Dermis blood vessel endothelial cell (primary cell): ENCODE measurements around the gene EFCAB8. TPM values are rescaled to one million over a fixed set of nuclear protein-coding genes. Genes with fewer than 3 reads are reported as not detected.
"Not testable (repeated sequence)": the region's sequence is repeated elsewhere in the genome, so short reads cannot be mapped to it uniquely, and the experiment has no call there.

Source experiments
- DNase-seq: peaks from one replicate; pipeline ENCODE4 v3.0.0; 2010
- total RNA-seq: library from RNA; depleted of rRNA; stranded (reverse); fragments of >200 nt; gene quantifications from 2 replicates; pipeline ENCODE4 v1.2.3, GENCODE V29; 2014

Gene EFCAB8
- total RNA-seq, 1 donor from 2014 or later, result under 0.01 TPM

DNA sequence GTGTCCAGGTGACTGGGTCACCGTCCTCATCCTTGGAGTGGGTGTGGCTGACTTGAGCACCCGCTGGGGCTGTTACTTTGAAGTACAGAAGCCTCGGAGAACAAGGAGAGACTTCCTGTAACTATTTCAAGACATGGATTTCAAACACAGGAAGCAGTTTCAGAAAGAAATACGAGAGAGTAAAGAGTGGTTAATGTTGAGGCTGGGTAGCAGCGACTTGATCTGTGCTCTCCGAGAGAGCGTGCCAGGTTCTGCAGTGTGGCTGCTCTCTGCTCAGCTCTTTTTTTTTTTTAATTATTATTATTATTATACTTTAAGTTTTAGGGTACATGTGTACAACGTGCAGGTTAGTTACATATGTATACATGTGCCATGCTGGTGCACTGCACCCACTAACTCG, 17.5 kb upstream of the EFCAB8 start:
- DNase-seq, result no peak

DNA sequence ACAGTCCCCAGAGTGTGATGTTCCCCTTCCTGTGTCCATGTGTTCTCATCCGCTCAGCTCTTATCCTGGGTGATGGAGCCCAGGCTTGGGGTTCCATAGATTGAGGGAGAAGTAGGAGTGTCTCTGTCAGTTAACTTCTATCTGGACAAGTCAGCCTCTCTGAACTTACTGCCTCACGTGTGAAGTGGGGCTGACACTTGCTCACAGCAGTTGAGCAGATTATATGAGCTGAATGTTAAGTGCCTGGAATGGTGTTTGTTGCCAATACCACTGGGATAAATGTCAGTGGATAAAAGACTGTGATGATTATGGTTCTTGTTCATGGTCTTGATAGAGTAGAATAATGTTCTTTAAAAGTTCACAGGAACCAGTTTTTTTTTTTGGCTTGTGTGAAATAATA, 17.1 kb upstream of the EFCAB8 start:
- no peak for DNase-seq

DNA sequence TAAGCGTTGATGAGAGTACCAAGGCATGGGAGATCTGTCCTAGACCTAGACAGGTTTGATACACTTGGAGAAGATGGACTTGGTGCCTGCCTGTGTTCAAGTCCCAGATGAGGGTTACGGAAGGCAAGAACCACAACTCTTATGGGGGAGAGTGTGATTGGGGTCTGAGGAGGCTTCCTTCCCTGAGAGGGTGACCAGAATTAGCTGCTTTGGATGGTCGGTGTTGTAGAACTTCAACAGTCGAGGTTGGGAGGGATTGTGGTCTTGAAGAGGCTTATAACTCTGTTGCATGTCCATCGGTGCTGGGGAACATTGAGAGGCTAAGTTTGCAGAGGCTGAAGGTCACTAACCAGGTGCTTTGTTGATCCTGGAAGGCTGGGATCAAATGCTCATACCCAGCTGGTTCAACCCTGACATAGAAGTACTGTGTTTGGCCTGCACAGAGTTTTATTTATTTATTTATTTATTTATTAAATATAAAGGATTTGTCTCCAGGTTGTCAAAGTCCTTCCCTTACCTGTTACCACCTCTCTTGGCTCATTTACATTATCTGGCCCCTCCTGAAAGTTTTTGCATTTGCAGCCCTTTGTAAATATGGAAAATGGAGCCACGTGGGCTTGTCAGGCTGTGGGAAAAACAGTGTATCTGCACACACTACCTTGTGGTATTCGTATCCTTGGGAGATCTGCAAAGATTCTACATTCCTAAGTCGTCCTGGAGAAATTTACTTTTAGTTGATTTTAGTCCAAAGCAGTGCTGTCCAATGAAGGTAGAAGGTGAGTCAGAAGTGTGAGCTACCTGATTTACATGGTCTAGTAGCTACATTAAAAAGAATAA, 15.8 kb upstream of the EFCAB8 start:
- no peak for DNase-seq

DNA sequence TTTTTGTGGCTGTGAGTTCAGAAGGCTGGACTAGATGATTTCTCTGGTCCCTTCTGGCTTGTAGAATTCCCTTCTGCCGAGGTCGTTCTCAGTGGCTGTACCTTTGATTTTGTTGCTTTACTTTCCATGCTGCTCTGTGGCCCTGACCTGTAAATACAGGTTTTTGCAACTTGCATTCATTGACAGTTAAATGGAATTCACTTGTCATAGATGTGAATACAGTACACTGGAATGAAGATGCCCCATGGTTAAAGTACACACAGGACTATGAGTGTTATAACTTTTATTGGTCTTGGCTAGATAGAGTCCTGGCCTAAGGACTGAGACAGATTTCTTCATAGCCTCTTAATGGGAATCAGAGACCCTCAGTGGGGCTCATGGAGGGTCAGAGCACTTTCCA, 12.9 kb upstream of the EFCAB8 start:
- no peak for DNase-seq

GRCh38 chr20:32846852-32847251, 11.9 kb upstream of the EFCAB8 start:
- no peak for DNase-seq

DNA sequence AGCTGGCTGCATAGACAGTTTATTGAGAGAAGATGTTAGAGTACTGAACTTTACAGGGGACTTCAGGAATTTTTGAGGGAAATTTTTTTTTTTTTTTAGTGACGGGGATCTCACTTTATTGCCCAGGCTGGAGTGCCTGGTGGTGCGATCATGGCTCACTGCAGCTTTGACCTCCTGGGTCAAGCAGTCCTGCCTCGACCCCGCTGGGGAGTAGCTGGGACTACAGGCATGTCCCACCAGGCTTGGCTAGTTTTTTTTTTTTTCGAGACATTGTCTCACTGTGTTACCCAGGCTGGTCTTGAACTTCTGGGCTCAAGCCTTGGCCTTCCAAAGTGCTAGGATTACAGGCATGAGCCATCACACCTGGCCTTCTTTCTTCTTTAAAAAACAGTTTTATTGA, 10.8 kb upstream of the EFCAB8 start:
- no peak for DNase-seq

GRCh38 chr20:32848846-32849245, 9.9 kb upstream of the EFCAB8 start:
- no peak for DNase-seq

DNA sequence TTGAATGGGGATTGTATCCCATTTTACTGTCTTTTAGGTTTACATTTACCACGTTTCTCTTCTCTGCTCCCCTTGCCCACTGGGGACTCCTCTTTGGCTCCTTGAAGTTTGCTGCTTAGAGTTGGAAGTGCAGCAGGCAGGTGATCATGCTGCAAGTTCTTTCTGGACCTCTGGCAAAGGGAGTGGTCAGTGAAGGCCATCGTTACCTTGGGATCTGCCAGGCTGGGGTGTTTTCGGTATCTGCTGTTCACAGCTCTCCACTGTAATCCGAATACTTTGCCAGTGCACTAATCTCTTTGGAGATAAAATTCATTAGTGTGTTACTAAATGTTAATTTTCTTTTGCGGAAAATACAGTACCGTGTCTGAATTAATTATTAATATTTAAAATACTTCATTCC, 9.1 kb upstream of the EFCAB8 start:
- no peak for DNase-seq

GRCh38 chr20:32855387-32855786, 3.3 kb upstream of the EFCAB8 start:
- no peak for DNase-seq

DNA sequence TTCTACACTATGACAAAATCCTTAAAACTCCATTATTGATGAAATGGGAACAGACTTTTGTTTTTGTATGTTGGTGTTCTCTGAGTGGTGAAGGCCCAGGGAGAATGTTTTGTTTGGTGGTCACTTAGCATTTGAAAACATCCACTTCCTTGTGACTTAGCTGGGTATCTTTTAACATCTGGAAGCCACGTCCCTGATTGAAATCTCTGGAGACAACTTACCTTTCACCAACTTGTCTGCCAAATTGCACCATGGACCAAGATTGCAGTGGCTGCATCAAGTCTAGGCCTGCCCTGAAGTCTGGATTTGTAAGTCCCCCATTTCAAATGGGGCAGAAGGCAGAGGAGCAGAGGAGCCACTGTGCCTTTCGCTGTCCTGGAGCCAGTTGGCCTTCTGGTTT, 534 bp upstream of the EFCAB8 start:
- DNase-seq, result no peak

DNA sequence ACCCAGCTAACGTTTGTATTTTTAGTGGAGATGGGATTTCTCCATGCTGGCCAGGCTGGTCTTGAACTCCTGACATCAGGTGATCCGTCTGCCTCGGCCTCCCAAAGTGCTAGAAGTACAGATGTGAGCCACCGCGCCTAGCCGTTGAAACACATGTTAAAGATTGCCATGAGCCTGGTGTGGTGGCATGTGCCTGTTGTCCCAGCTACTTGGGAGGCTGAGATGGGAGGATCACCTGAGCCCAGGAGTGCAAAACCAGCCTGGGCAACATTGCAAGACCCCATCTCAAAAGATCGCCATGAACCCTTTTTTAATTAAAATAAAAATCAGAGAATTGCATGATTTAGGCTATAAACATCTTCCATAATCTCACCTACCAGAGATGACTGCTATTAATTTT, 2.7 kb downstream of the EFCAB8 start:
- DNase-seq, result no peak

GRCh38 chr20:32869562-32869961, 10.8 kb downstream of the EFCAB8 start:
- no peak for DNase-seq

GRCh38 chr20:32870526-32870925, 11.8 kb downstream of the EFCAB8 start:
- DNase-seq, result not testable (repeated sequence)

GRCh38 chr20:32870985-32871384, 12.3 kb downstream of the EFCAB8 start:
- no peak for DNase-seq

DNA sequence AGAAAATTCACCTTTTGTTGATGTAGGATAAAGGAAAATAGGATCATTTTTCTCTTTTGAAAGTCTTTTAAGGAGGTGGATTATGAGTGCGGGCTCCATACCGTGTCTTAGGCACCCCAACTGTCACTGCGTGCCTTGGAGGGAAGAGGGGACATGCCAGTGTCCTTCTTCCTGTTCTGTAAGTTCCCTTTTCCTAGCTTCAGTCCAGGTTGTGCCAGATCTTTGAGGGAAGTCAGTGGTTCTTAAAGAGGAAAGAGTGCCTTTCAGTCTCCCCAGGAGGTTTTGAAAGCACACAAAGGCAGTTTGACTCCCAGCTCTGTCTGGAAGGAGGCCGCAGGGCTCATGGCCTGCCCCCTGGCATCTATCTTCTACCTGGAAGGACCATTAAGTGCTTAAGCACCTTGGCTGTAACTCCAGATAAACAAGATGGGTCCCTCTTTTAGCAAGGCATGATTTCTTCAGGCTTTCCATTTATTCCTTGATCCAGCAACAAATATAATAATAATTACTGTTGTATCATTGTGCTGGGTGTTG, 13.0 kb downstream of the EFCAB8 start:
- DNase-seq, result no peak

DNA sequence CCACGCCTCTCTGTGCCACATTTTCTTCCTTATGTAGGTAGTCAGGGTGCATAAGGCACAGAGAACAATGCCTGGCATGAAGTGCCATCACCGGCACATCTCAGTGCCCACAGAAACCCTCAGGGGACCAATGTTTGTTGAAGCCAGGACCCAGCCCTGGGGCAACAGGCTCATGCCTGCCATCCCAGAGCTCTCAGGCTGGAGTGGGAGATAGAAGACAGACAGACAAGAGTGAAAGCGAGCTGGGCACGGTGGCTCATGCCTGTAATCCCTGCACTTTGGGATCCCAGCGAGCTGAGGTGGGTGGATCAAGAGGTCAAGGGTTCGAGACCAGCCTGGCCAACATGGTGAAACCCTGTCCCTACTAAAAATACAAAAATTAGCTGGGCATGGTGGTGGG, 13.5 kb downstream of the EFCAB8 start:
- DNase-seq, result no peak

DNA sequence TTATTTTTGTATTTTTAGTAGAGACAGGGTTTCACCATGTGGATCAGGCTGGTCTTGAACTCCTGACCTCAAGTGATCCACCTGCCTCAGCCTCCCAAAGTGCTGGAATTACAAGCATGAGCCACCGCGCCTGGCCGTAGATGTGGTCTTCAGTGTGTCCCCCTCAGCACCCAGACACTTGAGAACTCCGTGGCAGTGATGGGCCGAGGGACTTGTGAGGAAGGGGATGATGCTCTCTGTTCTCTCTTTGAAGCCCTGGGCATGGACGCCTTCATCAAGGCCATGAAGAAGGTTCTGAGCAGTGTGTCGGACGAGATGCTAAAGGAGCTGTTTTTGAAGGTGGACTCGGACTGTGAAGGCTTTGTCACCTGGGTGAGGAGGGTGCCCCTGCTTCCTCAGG, 16.9 kb downstream of the EFCAB8 start:
- DNase-seq, result no peak

GRCh38 chr20:32877507-32877906, 18.8 kb downstream of the EFCAB8 start:
- no peak for DNase-seq

DNA sequence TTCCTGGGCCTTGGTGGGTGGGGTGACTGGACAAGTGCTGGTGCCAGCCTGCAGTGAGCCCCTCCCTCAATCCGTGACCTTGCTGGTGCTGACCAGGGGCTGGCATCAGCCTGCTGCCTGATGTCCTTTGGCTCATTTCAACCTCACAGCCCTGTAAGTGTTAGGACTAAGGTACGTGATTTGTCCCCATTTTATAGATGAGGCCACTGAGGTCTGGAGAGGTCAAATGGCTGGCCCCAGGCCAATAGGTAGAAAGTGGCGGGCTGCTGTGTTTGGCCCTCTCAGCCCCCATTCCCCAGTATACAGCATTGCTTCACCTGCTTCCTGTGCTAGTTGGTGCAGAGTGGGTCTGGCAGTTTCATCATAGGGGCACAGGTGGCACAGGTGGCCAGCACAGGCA, 20.1 kb downstream of the EFCAB8 start:
- DNase-seq, result no peak

DNA sequence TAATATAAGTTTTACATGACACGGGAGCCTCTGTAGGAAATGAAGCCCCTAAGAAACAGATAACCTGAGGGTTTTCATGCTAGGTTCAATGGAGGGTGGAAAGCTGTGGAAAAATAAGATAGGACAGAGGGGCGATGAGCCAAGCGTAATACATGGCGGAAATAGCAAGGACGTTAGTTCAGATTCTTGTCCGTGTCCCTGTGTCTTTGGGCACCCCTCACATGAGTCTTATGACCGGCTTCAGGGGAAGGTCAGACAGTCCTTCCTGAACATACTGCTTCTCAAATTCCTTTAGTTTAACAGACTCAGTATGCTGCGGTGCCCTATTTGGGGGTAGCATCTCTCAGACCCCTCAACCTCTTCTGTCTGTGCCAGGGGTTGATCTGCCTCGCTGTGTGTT, 20.8 kb downstream of the EFCAB8 start:
- DNase-seq, result no peak

GRCh38 chr20:32880635-32881034, 21.9 kb downstream of the EFCAB8 start:
- DNase-seq, result no peak

- no peak for DNase-seq
Observed at GRCh38 chr20:32883081-32883480, 24.4 kb downstream of the EFCAB8 start.

GRCh38 chr20:32885185-32885584, 26.5 kb downstream of the EFCAB8 start:
- DNase-seq, result no peak

GRCh38 chr20:32885952-32886351, 27.2 kb downstream of the EFCAB8 start:
- no peak for DNase-seq

DNA sequence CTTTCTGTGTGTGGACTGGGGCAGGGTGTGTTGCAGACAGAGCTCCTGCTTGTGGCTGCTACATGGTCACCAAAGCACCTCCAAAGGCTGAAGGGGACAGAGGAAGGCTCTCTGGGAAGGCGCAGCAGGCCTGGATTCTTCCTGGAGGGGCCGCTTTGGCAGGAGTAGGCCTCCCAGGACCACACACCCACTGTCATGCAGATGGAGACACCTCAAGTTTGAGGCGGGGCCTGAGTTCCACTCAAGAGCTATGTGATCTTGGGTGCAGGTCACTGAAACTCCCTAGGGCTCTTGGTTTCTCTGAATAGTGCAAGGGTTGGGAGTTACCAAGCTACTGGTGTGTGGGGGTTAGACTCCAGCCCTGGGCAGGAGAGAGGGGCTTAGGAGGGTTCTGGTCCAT, 27.9 kb downstream of the EFCAB8 start:
- DNase-seq, result no peak
